ENCODE measurements around the gene DSP. TPM values are rescaled to one million over a fixed set of nuclear protein-coding genes. Genes with fewer than 3 reads are reported as not detected.
A peak's percentile ranks its signal among the peaks of the same experiment; 100 is the strongest.

DSP gene
- total RNA-seq, 1 experiment from 2014 or later = 227 TPM

- peaks cover 12% of the 10 kb centered on the region for H3K9me3 Mint-ChIP-seq (ENCODE audit: unreplicated experiment)
- no peaks in the 10 kb centered on the region for H3K27me3 Mint-ChIP-seq (ENCODE audit: insufficient read depth, unreplicated experiment)
- peaks cover 7% of the 10 kb centered on the region for H3K36me3 Mint-ChIP-seq (ENCODE audit: insufficient read depth, unreplicated experiment)
- no TSS peak for BruUV-seq (replicated peaks)
- no peak for DNase-seq (ENCODE audit: unreplicated experiment)
- intact Hi-C loops (cut with micrococcal nuclease) = no loop called here
- H3K4me1 Mint-ChIP-seq (ENCODE audit: insufficient read depth, unreplicated experiment) = peaks cover 16% of the 10 kb centered on the region
- H3K27ac Mint-ChIP-seq (ENCODE audit: low read depth, unreplicated experiment) = no peak overlapping the region
- no peak overlapping the region for H3K4me3 Mint-ChIP-seq (ENCODE audit: unreplicated experiment)
- CTCF ChIA-PET = interaction anchor here (0.7 to 1.2 kb wide), 2 partner anchors 21 to 32 kb away, joined by 4 read pairs; no protein-coding TSS in a partner anchor
- POLR2A ChIA-PET = interaction anchor here (0.5 to 1.6 kb wide), 3 partner anchors 8 to 71 kb away, joined by 3 to 9 read pairs (median 3); no protein-coding TSS in a partner anchor
- no peak for TF ChIP-seq CTCF (IDR thresholded peaks at IDR 0.05; ENCODE audit: unreplicated experiment)
These were observed 45.1 kb upstream of the DSP start for GRCh38 chr6:7496266-7496875.

GRCh38 chr6:7500752-7501282 lies 40.7 kb upstream of the DSP start:
- Mint-ChIP-seq H3K4me3 (ENCODE audit: unreplicated experiment) (no peak overlapping the region), H3K4me1 (ENCODE audit: insufficient read depth, unreplicated experiment) (peaks cover 32% of the 10 kb centered on the region), H3K9me3 (ENCODE audit: unreplicated experiment) (peaks cover 7% of the 10 kb centered on the region), H3K27me3 (ENCODE audit: insufficient read depth, unreplicated experiment) (no peaks in the 10 kb centered on the region), H3K27ac (ENCODE audit: low read depth, unreplicated experiment) (peak overlapping the region; percentile 66), H3K36me3 (ENCODE audit: insufficient read depth, unreplicated experiment) (peaks cover 16% of the 10 kb centered on the region)
- BruUV-seq (replicated peaks) = no TSS peak
- POLR2A ChIA-PET = no interaction called here
- TF ChIP-seq CTCF (IDR thresholded peaks at IDR 0.05; ENCODE audit: unreplicated experiment) = no peak
- intact Hi-C loops (cut with micrococcal nuclease) = no loop called here
- DNase-seq (ENCODE audit: unreplicated experiment) = no peak
- CTCF ChIA-PET = interaction anchor here (0.6 kb wide), 1 partner anchor 559 kb away, joined by 3 read pairs; no protein-coding TSS in a partner anchor

GRCh38 chr6:7502743-7503142 lies 38.7 kb upstream of the DSP start:
- ChIA-PET CTCF (interaction anchor here (0.7 to 1.1 kb wide), 3 partner anchors 42 to 240 kb away, joined by 3 to 4 read pairs (median 3); no protein-coding TSS in a partner anchor), POLR2A (interaction anchor here (1.1 to 17.5 kb wide), 5 partner anchors 15 to 44 kb away, joined by 3 to 872 read pairs (median 5); partner anchors contain the start of gene DSP)
- peaks cover 30% of the 10 kb centered on the region for H3K4me1 Mint-ChIP-seq (ENCODE audit: insufficient read depth, unreplicated experiment)
- intact Hi-C loops (cut with micrococcal nuclease) = no loop called here
- no peaks in the 10 kb centered on the region for H3K27me3 Mint-ChIP-seq (ENCODE audit: insufficient read depth, unreplicated experiment)
- TF ChIP-seq CTCF (IDR thresholded peaks at IDR 0.05; ENCODE audit: unreplicated experiment) = no peak
- peaks cover 16% of the 10 kb centered on the region for H3K36me3 Mint-ChIP-seq (ENCODE audit: insufficient read depth, unreplicated experiment)
- DNase-seq (ENCODE audit: unreplicated experiment) = no peak
- no peak overlapping the region for H3K27ac Mint-ChIP-seq (ENCODE audit: low read depth, unreplicated experiment)
- peaks cover 7% of the 10 kb centered on the region for H3K9me3 Mint-ChIP-seq (ENCODE audit: unreplicated experiment)
- BruUV-seq (replicated peaks) = no TSS peak
- H3K4me3 Mint-ChIP-seq (ENCODE audit: unreplicated experiment) = no peak overlapping the region

- intact Hi-C loops (cut with micrococcal nuclease) = no loop called here
- ChIA-PET CTCF (interaction anchor here (0.6 to 1.5 kb wide), 4 partner anchors 15 to 779 kb away, joined by 3 to 4 read pairs (median 3); no protein-coding TSS in a partner anchor), POLR2A (interaction anchor here (0.6 to 17.5 kb wide), 9 partner anchors 9 to 85 kb away, joined by 3 to 872 read pairs (median 13); partner anchors contain the start of genes DSP and SNRNP48)
- peak overlapping the region; percentile 95 for H3K27ac Mint-ChIP-seq (ENCODE audit: low read depth, unreplicated experiment)
- no peak for TF ChIP-seq CTCF (IDR thresholded peaks at IDR 0.05; ENCODE audit: unreplicated experiment)
- no TSS peak for BruUV-seq (replicated peaks)
- no peak overlapping the region for H3K4me3 Mint-ChIP-seq (ENCODE audit: unreplicated experiment)
- H3K27me3 Mint-ChIP-seq (ENCODE audit: insufficient read depth, unreplicated experiment) = no peaks in the 10 kb centered on the region
- H3K36me3 Mint-ChIP-seq (ENCODE audit: insufficient read depth, unreplicated experiment) = peaks cover 16% of the 10 kb centered on the region
- peaks cover 26% of the 10 kb centered on the region for H3K4me1 Mint-ChIP-seq (ENCODE audit: insufficient read depth, unreplicated experiment)
- H3K9me3 Mint-ChIP-seq (ENCODE audit: unreplicated experiment) = peaks cover 7% of the 10 kb centered on the region
- no peak for DNase-seq (ENCODE audit: unreplicated experiment)
These were observed 37.4 kb upstream of the DSP start for GRCh38 chr6:7504041-7504440.
